SU-DHL-6 (cell line): ENCODE data around the gene ITGB4.

ENCODE experiments used
- EZH2phosphoT487 ChIP-seq: fragments of 200-600 bp; sonication (generic), shearing (Covaris generic); conservative IDR thresholded peaks from 2 replicates; pipeline ENCODE4 v1.6.1; 2018; ENCODE audit warnings: mild to moderate bottlenecking, antibody characterized with exemption, low read length, moderate library complexity, mixed read lengths
- TF ChIP-seq, protein P1 (sequence below): fragments of 200-600 bp; sonication (generic); IDR thresholded peaks from one replicate; pipeline ENCODE4 v1.5.1; 2017; ENCODE audit warnings: antibody characterized with exemption, mild to moderate bottlenecking, low read length, moderate library complexity; ENCODE audit not compliant: insufficient read depth, poor library complexity, severe bottlenecking

DNA sequence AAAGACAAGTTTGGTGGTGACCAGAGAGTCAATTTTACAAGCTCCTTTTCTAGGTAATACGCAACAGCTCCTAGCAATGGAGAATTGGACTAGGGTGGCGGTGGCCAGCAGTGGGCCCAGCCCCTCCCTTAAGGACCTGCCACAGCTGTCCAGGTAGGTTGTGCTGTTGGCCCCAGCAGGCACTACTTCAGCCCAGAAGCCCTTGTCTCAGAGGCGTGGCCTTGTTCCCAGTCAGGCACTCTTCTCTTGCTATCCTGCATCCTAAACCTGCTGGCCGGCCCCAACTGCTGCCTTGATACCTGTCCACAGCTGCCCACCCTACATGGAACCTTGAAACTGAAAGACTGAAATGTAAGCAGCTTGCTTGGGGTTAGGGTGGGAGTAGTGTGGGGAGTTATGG is 44.7 kb downstream of the ITGB4 start:
- TF ChIP-seq, protein P1, sequence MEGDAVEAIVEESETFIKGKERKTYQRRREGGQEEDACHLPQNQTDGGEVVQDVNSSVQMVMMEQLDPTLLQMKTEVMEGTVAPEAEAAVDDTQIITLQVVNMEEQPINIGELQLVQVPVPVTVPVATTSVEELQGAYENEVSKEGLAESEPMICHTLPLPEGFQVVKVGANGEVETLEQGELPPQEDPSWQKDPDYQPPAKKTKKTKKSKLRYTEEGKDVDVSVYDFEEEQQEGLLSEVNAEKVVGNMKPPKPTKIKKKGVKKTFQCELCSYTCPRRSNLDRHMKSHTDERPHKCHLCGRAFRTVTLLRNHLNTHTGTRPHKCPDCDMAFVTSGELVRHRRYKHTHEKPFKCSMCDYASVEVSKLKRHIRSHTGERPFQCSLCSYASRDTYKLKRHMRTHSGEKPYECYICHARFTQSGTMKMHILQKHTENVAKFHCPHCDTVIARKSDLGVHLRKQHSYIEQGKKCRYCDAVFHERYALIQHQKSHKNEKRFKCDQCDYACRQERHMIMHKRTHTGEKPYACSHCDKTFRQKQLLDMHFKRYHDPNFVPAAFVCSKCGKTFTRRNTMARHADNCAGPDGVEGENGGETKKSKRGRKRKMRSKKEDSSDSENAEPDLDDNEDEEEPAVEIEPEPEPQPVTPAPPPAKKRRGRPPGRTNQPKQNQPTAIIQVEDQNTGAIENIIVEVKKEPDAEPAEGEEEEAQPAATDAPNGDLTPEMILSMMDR: no peak
- no peak for TF ChIP-seq EZH2phosphoT487
